Mesothelial cell of epicardium (in vitro differentiated cells): Measurements from ENCODE around the gene RNF207. TPM values are rescaled to one million over a fixed set of nuclear protein-coding genes. Genes with fewer than 3 reads are reported as not detected.

Source experiments
- DNase-seq, 2 experiments: peaks; one replicate each; pipeline ENCODE4 v3.0.0; 2021; ENCODE audit warnings: low spot score in 2 of 2; ENCODE audit not compliant: unreplicated experiment in 2 of 2
- H3K27ac Mint-ChIP-seq: 2 replicates; pipeline ENCODE4 v1.8.0; 2021; ENCODE audit warnings: mixed read lengths
- H3K27me3 Mint-ChIP-seq: 2 replicates; pipeline ENCODE4 v1.8.0; 2021; ENCODE audit warnings: low read depth, mixed read lengths
- H3K36me3 Mint-ChIP-seq: 2 replicates; pipeline ENCODE4 v1.8.0; 2021; ENCODE audit warnings: mixed read lengths
- H3K4me1 Mint-ChIP-seq: 2 replicates; pipeline ENCODE4 v1.8.0; 2021; ENCODE audit warnings: mixed read lengths
- H3K4me3 Mint-ChIP-seq: 2 replicates; pipeline ENCODE4 v1.8.0; 2021; ENCODE audit warnings: mild to moderate bottlenecking, moderate library complexity, mixed read lengths
- H3K9me3 Mint-ChIP-seq: 2 replicates; pipeline ENCODE4 v1.8.0; 2021; ENCODE audit warnings: mixed read lengths
- CTCF ChIP-seq: fragments of 200-600 bp; sonication (generic); IDR thresholded peaks from one replicate; pipeline ENCODE4 v1.5.0; 2021; ENCODE audit warnings: antibody characterized with exemption; ENCODE audit not compliant: unreplicated experiment
- total RNA-seq: library from RNA; stranded (reverse); gene quantifications from 3 replicates; pipeline ENCODE4 v1.2.1, GENCODE V29; 2021

Gene RNF207
- total RNA-seq, 1 donor from 2014 or later = 481 TPM

- H3K9me3 Mint-ChIP-seq = no peaks in the 10 kb centered on the region
- H3K4me3 Mint-ChIP-seq = no peak overlapping the region
- no peak for DNase-seq
- H3K36me3 Mint-ChIP-seq = no peaks in the 10 kb centered on the region
- TF ChIP-seq CTCF = no peak
- H3K27me3 Mint-ChIP-seq = peaks cover 83% of the 10 kb centered on the region
- H3K27ac Mint-ChIP-seq = no peak overlapping the region
- peaks cover 11% of the 10 kb centered on the region for H3K4me1 Mint-ChIP-seq
These were observed 40.1 kb downstream of the RNF207 start for GRCh38 chr1:6245869-6246496.

- H3K36me3 Mint-ChIP-seq = no peaks in the 10 kb centered on the region
- peak overlapping the region; percentile 42 for H3K4me3 Mint-ChIP-seq
- no peaks in the 10 kb centered on the region for H3K9me3 Mint-ChIP-seq
- peak; percentile 99 for TF ChIP-seq CTCF
- H3K4me1 Mint-ChIP-seq = peaks cover 5% of the 10 kb centered on the region
- H3K27me3 Mint-ChIP-seq = peaks cover 83% of the 10 kb centered on the region
- H3K27ac Mint-ChIP-seq = no peak overlapping the region
- peak; percentile 82 to 92 for DNase-seq
These were observed 40.9 kb downstream of the RNF207 start for GRCh38 chr1:6246497-6247467.

- H3K36me3 Mint-ChIP-seq = no peaks in the 10 kb centered on the region
- H3K27me3 Mint-ChIP-seq = peaks cover 89% of the 10 kb centered on the region
- H3K4me1 Mint-ChIP-seq = peaks cover 4% of the 10 kb centered on the region
- DNase-seq = no peak
- H3K4me3 Mint-ChIP-seq = no peak overlapping the region
- TF ChIP-seq CTCF = no peak
- no peak overlapping the region for H3K27ac Mint-ChIP-seq
- H3K9me3 Mint-ChIP-seq = no peaks in the 10 kb centered on the region
These were observed 41.7 kb downstream of the RNF207 start for GRCh38 chr1:6247651-6248050.

- H3K27me3 Mint-ChIP-seq = peaks cover 87% of the 10 kb centered on the region
- DNase-seq = no peak
- H3K4me1 Mint-ChIP-seq = peaks cover 4% of the 10 kb centered on the region
- no peak overlapping the region for H3K27ac Mint-ChIP-seq
- H3K9me3 Mint-ChIP-seq = no peaks in the 10 kb centered on the region
- H3K36me3 Mint-ChIP-seq = no peaks in the 10 kb centered on the region
- no peak for TF ChIP-seq CTCF
- H3K4me3 Mint-ChIP-seq = peak overlapping the region; percentile 40
These were observed 42.4 kb downstream of the RNF207 start for GRCh38 chr1:6248161-6248776.

GRCh38 chr1:6248932-6249738 lies 43.2 kb downstream of the RNF207 start:
- H3K9me3 Mint-ChIP-seq = no peaks in the 10 kb centered on the region
- no peak for DNase-seq
- no peak for TF ChIP-seq CTCF
- no peak overlapping the region for H3K4me3 Mint-ChIP-seq
- no peaks in the 10 kb centered on the region for H3K36me3 Mint-ChIP-seq
- H3K27me3 Mint-ChIP-seq = peaks cover 80% of the 10 kb centered on the region
- H3K4me1 Mint-ChIP-seq = peaks cover 4% of the 10 kb centered on the region
- no peak overlapping the region for H3K27ac Mint-ChIP-seq
